GM12892 (cell line): ENCODE results near the gene FTCD. TPM values are rescaled to one million over a fixed set of nuclear protein-coding genes. Genes with fewer than 3 reads are reported as not detected.
"Not testable (repeated sequence)": the region's sequence is repeated elsewhere in the genome, so short reads cannot be mapped to it uniquely, and the experiment has no call there.

Source experiments
- DNase-seq: peaks from one replicate; pipeline ENCODE4 v3.0.0; 2011; ENCODE audit not compliant: insufficient read length
- FAIRE-seq: peaks from 2 replicates; lab custom pipeline; 2011; peaks lifted over from hg19 to GRCh38; lab: Jason Lieb, UNC
- POLR2A ChIP-seq: IDR thresholded peaks from 2 replicates; pipeline ENCODE4 v1.6.1; 2011; ENCODE audit warnings: low read depth, low read length, control low read depth
- POLR2AphosphoS5 ChIP-seq: IDR thresholded peaks from 2 replicates; pipeline ENCODE4 v1.6.1; 2011; ENCODE audit warnings: low read depth, low read length, control low read depth
- TAF1 ChIP-seq: IDR thresholded peaks from 2 replicates; pipeline ENCODE4 v1.6.1; 2011; ENCODE audit warnings: low read depth, mild to moderate bottlenecking, control low read depth, low read length, borderline replicate concordance
- polyA plus RNA-seq: library from polyadenylated mRNA; unstranded; fragments of >200 nt; gene quantifications from one replicate; pipeline ENCODE4 v1.2.1, GENCODE V29; 2012; ENCODE audit warnings: missing spikeins, inconsistent platforms; ENCODE audit not compliant: missing spikeins

Gene FTCD, protein sequence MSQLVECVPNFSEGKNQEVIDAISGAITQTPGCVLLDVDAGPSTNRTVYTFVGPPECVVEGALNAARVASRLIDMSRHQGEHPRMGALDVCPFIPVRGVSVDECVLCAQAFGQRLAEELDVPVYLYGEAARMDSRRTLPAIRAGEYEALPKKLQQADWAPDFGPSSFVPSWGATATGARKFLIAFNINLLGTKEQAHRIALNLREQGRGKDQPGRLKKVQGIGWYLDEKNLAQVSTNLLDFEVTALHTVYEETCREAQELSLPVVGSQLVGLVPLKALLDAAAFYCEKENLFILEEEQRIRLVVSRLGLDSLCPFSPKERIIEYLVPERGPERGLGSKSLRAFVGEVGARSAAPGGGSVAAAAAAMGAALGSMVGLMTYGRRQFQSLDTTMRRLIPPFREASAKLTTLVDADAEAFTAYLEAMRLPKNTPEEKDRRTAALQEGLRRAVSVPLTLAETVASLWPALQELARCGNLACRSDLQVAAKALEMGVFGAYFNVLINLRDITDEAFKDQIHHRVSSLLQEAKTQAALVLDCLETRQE
- 1.3 TPM for polyA plus RNA-seq

DNA sequence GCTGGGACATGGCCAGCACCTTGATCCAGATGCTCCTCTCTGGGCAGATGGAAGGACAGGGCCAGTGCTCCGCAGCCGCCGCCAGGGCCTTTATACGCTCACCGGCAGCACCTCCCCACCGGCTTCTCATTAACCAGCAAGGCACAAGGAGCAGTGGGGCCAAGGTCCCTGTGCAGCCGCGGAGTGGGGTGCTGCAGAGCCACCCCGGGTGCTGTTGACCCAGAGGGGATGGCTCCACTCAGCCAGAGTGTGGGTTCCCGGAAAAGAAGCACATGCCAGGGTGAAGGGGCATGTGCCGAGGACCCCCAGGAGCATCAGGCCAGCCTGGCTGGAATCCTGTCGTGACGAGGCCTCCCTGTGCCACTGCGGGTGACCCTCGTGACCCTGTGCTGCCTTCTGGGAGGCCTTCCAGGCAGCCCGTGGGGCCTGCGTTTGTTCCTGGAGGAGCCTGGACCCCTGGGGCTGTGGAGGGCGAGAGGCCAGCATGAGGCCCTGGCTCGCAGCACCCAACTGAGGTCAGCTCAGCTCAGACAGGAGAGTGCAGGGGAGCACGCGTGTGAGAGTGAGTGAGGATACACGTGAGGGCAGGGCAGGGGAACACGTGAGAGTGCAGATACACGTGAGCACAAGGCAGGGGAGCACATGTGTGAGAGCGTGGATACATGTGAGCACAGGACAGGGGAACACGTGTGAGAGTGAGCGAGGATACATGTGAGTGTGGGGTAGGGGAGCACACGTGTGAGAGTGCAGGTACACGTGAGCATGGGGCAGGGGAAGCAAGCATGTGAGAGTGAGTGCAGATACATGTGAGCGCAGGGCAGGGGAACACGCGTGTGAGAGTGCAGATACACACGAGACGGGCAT is at the start of gene FTCD:
FTCD (minus strand) TSS at position 66 of the 864 bp plus-strand sequence; CDS start at position 10, 56 bp downstream.
- no peak for FAIRE-seq
- TF ChIP-seq TAF1 (no peak), POLR2A (no peak)

DNA sequence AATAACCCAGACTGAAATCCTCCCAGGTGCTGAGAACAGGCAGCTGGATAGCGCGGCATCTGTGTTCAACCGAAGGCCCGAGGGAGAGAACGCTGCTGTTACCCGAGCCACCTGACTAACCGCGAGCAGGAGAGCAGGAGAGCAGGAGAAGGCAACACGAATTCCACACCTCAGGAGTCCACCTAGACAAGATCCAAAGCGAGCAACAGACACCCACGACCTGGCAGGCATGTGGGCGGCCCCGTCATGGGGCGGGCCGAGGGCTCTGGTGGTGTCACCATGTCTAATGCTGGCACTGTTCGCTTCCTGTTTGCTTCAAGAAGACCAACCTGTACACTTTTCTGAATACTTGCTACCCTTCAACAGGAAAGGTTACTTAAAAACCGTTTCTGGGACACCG is 49.8 kb upstream of the FTCD start:
- TF ChIP-seq TAF1 (no peak), POLR2A (no peak), POLR2AphosphoS5 (no peak)
- DNase-seq (no peak), FAIRE-seq (no peak)

More for the DNA sequence above, at the start of gene FTCD:
- DNase-seq = no peak

DNA sequence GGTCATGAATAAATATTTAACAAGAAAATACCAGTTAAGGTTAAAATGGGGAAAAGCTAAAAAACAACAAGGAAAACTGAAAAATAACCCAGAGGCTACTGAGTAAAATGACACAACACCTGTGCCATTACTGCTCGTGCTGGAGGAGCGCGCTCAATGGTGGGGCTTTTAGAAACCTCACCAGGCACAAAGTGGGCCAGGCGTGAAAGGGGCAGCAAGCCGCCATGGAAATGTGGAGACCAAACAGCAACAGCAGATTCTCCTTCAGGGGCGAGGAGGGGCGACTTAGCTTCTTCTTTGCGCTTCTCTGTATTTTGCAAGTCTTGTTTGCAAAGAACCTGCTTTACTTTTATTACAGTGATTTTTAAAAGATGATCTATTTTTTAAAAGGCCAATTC is 47.8 kb upstream of the FTCD start:
- TF ChIP-seq POLR2AphosphoS5 = no peak
- TF ChIP-seq TAF1 = no peak
- no peak for TF ChIP-seq POLR2A
- FAIRE-seq = no peak
- no peak for DNase-seq

DNA sequence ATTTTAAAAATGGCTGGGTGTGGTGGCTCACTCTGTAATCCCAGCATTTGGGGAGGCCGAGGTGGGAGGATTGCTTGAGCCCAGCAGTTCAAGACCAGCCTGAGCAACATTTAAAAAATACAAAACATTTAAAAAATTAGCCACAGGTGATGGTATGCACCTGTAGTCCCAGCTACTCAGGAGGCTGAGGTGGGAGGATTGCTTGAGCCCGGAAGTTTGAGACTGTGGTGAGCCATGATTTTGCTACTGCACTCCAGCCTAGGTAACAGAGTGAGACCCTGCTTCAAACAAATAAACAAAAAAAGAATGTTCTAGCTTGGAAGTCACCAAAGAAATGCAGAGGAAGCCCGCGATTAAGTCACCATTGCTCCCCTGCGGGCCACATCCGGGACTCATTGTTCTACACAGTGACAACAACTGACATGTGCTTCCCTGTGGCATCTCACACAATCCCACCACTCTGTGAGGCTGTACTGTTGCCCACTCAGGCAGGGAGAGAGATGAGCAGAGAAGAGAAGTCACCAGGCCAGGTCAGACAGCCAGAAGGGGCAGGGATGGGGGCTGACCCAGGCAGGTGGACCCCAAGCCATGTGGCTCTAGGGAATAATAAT is 47.3 kb upstream of the FTCD start:
- TF ChIP-seq POLR2A = no peak
- no peak for TF ChIP-seq POLR2AphosphoS5
- TF ChIP-seq TAF1 = no peak
- no peak for DNase-seq
- no peak for FAIRE-seq

DNA sequence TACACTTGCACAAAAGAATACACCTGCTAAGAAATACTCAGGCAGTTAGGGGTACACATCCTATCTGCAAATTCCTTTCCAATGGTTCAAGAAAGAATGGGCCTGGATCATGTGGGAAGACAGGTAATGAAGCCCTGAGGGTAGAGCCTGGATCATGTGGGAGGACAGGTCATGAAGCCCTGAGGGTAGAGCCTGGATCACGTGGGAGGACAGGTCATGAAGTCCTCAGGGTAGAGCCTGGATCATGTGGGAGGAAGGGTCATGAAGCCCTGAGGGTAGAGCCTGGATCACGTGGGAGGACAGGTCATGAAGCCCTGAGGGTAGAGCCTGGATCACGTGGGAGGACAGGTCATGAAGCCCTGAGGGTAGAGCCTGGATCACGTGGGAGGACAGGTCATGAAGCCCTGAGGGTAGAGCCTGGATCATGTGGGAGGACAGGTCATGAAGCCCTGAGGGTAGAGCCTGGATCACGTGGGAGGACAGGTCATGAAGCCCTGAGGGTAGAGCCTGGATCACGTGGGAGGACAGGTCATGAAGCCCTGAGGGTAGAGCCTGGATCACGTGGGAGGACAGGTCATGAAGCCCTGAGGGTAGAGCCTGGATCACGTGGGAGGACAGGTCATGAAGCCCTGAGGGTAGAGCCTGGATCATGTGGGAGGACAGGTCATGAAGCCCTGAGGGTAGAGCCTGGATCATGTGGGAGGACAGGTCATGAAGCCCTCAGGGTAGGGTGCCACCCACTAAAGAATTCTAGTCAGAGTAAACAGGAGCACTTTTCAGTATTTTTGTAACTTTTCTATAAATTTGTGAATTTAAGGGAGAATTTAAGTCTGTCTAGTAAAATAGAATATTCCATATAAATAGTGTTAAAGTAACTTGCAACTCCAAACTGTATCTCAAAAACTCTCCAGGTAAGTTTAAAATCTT is 45.8 kb upstream of the FTCD start:
- not testable (repeated sequence) for FAIRE-seq, DNase-seq

DNA sequence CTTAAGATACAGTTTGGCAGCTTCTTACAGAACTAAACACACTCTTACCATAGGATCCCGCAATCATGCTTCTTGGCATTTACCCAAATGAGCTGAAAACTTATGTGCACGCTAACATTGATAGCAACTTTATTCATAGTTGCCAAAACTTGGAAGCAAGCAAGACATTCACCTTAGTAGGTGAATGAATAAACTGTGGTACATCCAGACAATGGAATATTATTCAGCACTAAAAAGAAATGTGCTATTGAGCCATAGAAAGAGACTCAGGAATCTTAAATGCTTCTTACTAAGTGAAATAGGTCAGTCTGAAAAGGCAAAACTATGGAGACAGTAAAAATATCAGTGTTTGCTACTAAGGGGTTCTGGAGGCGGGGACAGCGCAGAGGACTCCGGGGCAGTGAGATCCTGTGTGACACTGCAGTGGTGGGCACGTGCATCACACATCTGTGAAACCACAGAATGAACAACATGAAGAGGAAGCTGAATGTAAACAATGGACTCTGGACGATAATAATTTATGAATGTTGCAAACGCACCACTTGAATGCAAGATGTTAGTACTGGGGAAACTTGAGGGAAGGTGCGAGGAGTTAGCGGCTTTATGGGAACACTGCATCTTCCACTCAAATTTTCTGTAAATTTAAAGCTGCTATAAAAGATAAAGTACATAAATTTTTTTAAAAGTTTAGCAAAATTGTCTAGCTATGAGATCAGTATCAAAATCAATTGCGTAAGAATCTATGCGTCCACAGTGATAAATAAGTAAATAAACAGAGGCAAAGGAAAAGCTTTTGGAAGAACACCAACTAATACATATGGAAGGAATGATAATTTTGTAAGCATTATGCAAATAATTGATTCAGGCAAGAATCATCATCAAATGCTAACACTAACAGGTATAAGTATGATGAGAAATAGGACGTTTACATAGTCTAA is 44.3 kb upstream of the FTCD start:
- DNase-seq = no peak
- no peak for FAIRE-seq
- no peak for TF ChIP-seq POLR2A
- no peak for TF ChIP-seq POLR2AphosphoS5
- TF ChIP-seq TAF1 = no peak

DNA sequence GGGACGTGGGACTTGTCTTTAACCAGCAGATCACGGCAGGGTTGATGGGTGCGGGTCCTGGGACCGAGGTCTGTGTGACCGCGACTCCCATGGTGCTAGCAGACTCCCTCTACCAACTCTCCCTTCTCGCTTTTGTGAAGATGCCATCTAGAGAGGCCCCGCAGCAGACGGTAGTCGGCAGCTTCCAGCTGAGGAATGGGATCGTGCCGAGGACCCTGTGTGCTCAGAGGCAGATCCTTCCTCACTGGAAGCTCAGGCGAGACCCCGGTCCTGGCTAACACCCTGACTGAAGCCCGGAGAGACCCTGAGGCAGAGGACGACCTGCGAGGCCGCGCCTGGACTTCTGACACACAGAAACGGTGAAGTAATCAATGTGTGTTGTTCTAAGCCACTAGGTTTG is 41.4 kb upstream of the FTCD start:
- no peak for FAIRE-seq

DNA sequence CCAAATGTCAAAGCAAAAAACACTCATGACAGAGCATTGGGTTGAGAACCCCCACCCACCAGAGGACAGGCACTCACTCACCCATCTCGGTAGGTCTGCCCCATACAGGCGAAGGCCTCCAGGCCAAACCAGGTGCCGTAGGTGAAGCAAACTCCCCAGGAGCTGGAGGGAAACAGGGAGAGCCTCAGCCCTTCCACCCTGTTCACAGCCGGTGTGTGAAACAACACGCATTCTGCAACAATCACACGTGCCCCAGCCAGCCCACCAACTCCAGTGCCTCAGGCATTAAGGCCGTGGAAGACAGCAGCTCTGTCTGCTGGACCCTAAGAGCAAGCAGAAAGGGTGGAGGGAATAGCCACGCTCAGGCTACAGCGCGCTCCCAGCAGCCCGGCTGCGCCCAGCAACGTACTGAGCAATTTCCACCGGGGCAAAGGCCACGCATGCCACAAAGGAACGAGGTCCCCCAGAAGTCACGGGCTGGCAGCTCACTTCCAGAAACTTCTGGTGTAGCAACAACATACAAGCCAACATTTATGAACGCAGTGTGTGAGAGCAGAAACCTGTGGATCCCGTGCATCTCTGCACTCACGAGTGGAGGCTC is 40.3 kb upstream of the FTCD start:
- DNase-seq = no peak
- no peak for FAIRE-seq
- TF ChIP-seq POLR2AphosphoS5 = no peak
- no peak for TF ChIP-seq POLR2A
- TF ChIP-seq TAF1 = no peak

More for the DNA sequence above, 41.4 kb upstream of the FTCD start:
- no peak for DNase-seq
- TF ChIP-seq TAF1 (no peak), POLR2A (no peak), POLR2AphosphoS5 (no peak)

DNA sequence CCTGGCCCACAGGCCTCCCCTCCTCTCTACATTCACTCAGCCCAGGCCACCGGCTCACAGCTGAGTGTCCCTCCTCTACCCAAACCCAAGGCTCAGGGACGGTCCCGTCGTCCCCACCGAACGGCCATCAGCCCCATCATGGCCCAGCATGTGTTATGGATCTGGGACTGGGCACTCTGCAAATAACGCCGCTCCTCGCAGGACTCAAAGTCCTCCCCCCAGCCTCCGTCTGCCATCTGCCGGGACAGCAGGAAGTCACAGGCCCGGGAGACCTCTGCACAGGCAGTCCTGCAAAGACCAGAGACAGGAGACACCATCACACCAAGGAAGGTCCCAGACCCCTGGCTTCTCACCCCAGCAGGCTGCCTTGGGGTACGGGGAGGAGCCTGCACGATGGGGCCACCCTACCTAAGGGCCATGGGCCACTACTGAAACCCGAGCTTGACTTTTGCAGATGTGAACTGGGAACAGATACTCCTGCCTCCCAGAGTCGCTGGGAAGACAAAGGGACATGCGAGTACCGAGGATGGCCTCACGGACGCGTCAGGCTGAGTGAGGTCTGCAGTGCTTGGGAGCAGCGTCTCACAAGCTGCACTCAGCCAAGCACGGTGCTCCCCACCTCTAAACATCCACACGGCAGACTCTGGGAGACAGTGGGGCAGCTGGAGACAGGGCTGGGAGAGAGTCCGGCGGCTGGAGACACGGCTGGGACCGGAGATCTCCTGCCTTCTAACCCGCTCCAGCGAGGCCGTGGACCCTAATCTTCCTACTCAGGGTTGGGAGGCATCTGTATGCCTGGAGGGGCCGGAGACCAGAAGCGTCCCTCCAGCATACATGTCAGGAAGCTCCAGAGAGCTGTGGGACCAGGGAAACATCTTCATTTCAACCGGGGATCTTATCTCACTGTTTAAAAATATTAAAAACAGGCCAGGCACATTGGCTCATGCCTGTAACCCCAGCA is 39.3 kb upstream of the FTCD start:
- TF ChIP-seq POLR2AphosphoS5 (no peak), POLR2A (no peak), TAF1 (no peak)
- DNase-seq (no peak), FAIRE-seq (no peak)
